CD8-positive, alpha-beta memory T cell (primary cell): ENCODE results near the gene ZNF189. TPM values are rescaled to one million over a fixed set of nuclear protein-coding genes. Genes with fewer than 3 reads are reported as not detected.

Source experiments
- CTCF ChIA-PET: fragments of 350-600 bp; sonication (Branson Sonifier 250); formaldehyde crosslinking; loops from one replicate; lab custom pipeline; 2021; ENCODE audit warnings: antibody characterized with exemption; lab: Charles Lee
- POLR2A ChIA-PET: fragments of 350-600 bp; sonication (Branson Sonifier 250); formaldehyde crosslinking; loops from one replicate; lab custom pipeline; 2021; ENCODE audit warnings: antibody characterized with exemption; lab: Charles Lee
- DNase-seq, 5 donors: peaks; one replicate each; pipeline versions ENCODE4 v3.0.0 to v3.0.0-alpha.2; 2020 to 2022; ENCODE audit warnings: mixed read lengths in 1 of 5
- H3K27ac ChIP-seq: one replicate; pipeline ENCODE4 v1.7.0; 2013; ENCODE audit warnings: low read depth, mild to moderate bottlenecking, low read length, moderate library complexity
- H3K27me3 ChIP-seq: 2 replicates; pipeline ENCODE4 v1.7.0; 2013; ENCODE audit warnings: low read length, mild to moderate bottlenecking; ENCODE audit not compliant: insufficient read depth, poor library complexity, severe bottlenecking
- H3K36me3 ChIP-seq: 2 replicates; pipeline ENCODE4 v1.7.0; 2013; ENCODE audit warnings: mild to moderate bottlenecking, low read length, moderate library complexity; ENCODE audit not compliant: insufficient read depth
- H3K4me1 ChIP-seq: 2 replicates; pipeline ENCODE4 v1.7.0; 2013; ENCODE audit warnings: mild to moderate bottlenecking, low read length, moderate library complexity; ENCODE audit not compliant: insufficient read depth
- H3K4me3 ChIP-seq: 2 replicates; pipeline ENCODE4 v1.7.0; 2013; ENCODE audit warnings: mild to moderate bottlenecking, low read length
- H3K9me3 ChIP-seq: 2 replicates; pipeline ENCODE4 v1.7.0; 2013; ENCODE audit warnings: mild to moderate bottlenecking, low read length
- H3K27ac Mint-ChIP-seq, 8 donors: one replicate each; pipeline ENCODE4 v1.8.0; 2020 to 2021; ENCODE audit warnings: mixed read lengths in 8 of 8, mild to moderate bottlenecking in 6 of 8, inconsistent platforms in 3 of 8, moderate library complexity in 3 of 8
- H3K27me3 Mint-ChIP-seq, 2 donors: one replicate each; pipeline ENCODE4 v1.8.0; 2020 to 2021; ENCODE audit warnings: mixed read lengths in 2 of 2, mild to moderate bottlenecking in 1 of 2, moderate library complexity in 1 of 2
- H3K36me3 Mint-ChIP-seq, 3 donors: one replicate each; pipeline ENCODE4 v1.8.0; 2020 to 2021; ENCODE audit warnings: mixed read lengths in 3 of 3, inconsistent platforms in 1 of 3, mild to moderate bottlenecking in 1 of 3
- H3K4me1 Mint-ChIP-seq, 3 donors: one replicate each; pipeline ENCODE4 v1.8.0; 2020 to 2021; ENCODE audit warnings: mixed read lengths in 3 of 3, inconsistent platforms in 1 of 3, mild to moderate bottlenecking in 1 of 3
- H3K4me3 Mint-ChIP-seq, 7 donors: one replicate each; pipeline ENCODE4 v1.8.0; 2020 to 2021; ENCODE audit warnings: mixed read lengths in 7 of 7, mild to moderate bottlenecking in 6 of 7, moderate library complexity in 4 of 7, inconsistent platforms in 2 of 7
- H3K9me3 Mint-ChIP-seq, 5 donors: one replicate each; pipeline ENCODE4 v1.8.0; 2020 to 2022; ENCODE audit warnings: mixed read lengths in 5 of 5, mild to moderate bottlenecking in 3 of 5, moderate library complexity in 2 of 5, inconsistent platforms in 1 of 5
- polyA plus RNA-seq: library from polyadenylated mRNA; unstranded; fragments of 300-500 nt; fragmentation: Illumina TruSeq; gene quantifications from one replicate; pipeline ENCODE4 v1.2.3, GENCODE V29; 2021
- total RNA-seq, 2 experiments: library from RNA; stranded (reverse); gene quantifications; one replicate each; pipeline ENCODE4 v1.2.3, GENCODE V29; 2021

Gene ZNF189
- total RNA-seq (1 to 10 TPM; 9.7 to 9.9 TPM), polyA plus RNA-seq (2.9 TPM)

DNA sequence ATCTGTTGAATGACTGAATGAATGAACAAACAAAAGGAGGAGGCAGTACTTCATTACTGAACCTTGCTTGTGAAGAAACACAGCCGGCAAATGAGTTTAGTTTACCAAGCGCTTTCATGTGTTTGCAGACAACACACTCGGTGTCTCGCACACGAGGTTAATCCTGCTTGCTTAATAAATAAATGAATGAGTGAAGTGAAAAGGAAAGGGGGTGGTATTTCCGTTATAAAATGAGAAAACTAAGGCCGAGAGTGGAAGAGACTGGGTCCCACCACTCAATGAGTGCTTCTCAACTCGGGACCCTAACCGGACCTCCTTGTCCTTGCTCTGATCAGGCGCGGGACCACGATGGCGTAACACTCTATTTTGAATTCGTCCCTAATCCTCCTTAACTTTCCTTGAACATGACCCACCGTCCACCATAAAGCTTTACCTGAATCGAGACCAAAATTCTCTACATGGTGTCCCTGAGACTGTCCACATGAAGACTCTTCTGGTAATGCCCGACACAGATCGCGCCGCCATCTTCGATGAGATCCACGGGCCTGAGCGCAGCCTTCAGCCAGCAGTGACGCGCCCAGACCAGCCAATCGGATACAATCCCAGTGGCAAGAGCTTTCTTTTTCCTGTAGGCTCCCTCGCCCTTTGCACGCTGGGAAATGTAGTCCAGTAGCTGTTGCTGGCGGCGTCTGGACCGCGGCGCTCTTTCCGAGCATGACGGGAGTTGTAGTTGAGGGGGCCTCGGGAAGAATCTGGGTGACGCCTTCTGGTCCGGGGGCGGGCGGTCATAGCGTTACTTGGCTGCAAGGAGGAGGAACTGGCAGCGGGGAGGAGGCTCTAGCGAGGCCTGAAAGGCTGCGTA is at the start of gene ZNF189, which contains the start of gene MRPL50:
Gene ZNF189, plus strand, starts transcription at position 784 of the 862 bp plus-strand sequence. CDS start 306 bp downstream, outside the sequence.
Gene MRPL50, minus strand, starts transcription at position 551 of the 862 bp plus-strand sequence. Its CDS starts 26 bp downstream, at position 525.
- Histone ChIP-seq H3K9me3 (no peaks in the 10 kb centered on the region), H3K27ac (peak within 1 kb of the TSS; percentile 98), H3K27me3 (no peaks in the 10 kb centered on the region), H3K4me3 (peak within 1 kb of the TSS; percentile 93), H3K4me1 (peaks cover 51% of the 10 kb centered on the region), H3K36me3 (peaks cover 23% of the 10 kb centered on the region)
- H3K4me3 Mint-ChIP-seq = peak within 1 kb of the TSS; percentile 96 to 100 (median 98)
- peak; percentile 93 to 98 (median 96) for DNase-seq
- H3K27ac Mint-ChIP-seq = peak within 1 kb of the TSS; percentile 97 to 100 (median 100)
- H3K4me1 Mint-ChIP-seq = peaks cover 76 to 92% (median 90%) of the 10 kb centered on the region in 3 donors
- POLR2A ChIA-PET = interaction anchor here (0.5 to 1.8 kb wide), 5 partner anchors 9 to 172 kb away, joined by 3 to 13 read pairs (median 3); partner anchors contain the start of gene RNF20
- CTCF ChIA-PET = interaction anchor here (0.9 to 1.8 kb wide), 3 partner anchors 10 to 131 kb away, joined by 3 to 6 read pairs (median 6); no protein-coding TSS in a partner anchor
- no peaks in the 10 kb centered on the region for H3K27me3 Mint-ChIP-seq
- H3K9me3 Mint-ChIP-seq = peaks cover 0 to 1% (median 0%) of the 10 kb centered on the region in 5 donors
- H3K36me3 Mint-ChIP-seq = peaks cover 29 to 71% (median 47%) of the 10 kb centered on the region in 3 donors

DNA sequence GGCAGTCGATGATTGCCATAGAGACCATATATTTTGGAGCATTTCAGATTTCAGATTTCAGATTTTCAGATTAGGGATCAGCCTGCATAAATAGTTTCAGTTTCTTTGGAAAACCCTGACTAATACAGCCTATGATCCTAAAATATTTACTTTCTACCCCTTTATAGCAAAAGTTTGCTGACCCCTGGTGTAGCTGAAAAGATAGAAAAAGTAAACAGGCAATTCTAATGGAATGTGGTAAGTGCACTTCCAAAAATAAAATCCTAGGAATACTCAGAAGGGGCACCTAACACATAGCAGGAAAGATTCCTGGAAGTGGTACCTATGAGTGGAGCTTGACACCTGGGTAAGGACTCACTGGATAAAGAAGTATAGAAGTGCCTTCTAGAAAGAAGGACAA is 48.4 kb upstream of the ZNF189 start:
- no peaks in the 10 kb centered on the region for H3K36me3 Mint-ChIP-seq
- DNase-seq = no peak
- no peaks in the 10 kb centered on the region for H3K4me1 Mint-ChIP-seq
- no peak overlapping the region for H3K27ac ChIP-seq
- peak overlapping the region in 1 of 8 donors; percentile 46 for H3K27ac Mint-ChIP-seq
- peaks cover 0 to 2% (median 0%) of the 10 kb centered on the region in 5 donors for H3K9me3 Mint-ChIP-seq
- H3K27me3 ChIP-seq = no peaks in the 10 kb centered on the region
- no peak overlapping the region for H3K4me3 Mint-ChIP-seq
- no peaks in the 10 kb centered on the region for H3K4me1 ChIP-seq
- no peak overlapping the region for H3K4me3 ChIP-seq
- CTCF ChIA-PET = no interaction called here
- H3K27me3 Mint-ChIP-seq = peaks cover 11 to 14% of the 10 kb centered on the region in 2 donors
- H3K36me3 ChIP-seq = no peaks in the 10 kb centered on the region
- H3K9me3 ChIP-seq = no peaks in the 10 kb centered on the region
- POLR2A ChIA-PET = no interaction called here

DNA sequence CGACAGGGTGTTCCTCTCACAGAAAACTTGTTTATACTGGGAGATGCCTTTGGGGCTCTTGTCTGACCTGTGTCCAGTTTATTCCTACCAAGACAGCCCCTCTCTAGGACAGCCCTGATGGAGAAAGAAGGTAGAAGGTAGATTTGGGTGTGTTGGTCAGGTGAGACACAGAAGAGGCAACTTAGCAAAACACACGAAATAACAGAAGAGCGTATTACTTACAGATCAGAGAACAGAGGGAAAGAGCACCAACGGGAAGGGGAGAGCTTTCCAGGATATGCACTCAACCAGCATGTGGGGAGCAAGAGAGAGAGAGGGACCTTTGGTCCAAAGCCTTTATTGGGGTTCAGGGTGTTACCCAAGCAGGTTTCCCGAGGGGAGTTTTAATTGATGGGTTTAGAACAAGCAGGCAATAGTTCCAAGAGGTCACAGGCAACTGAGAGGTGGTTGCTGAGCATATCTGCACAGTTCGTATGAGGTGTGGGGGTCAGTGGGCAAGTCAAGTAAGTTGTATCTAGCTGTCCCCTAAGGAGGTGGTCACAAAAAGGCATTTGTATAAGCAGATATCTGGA is 45.7 kb upstream of the ZNF189 start:
- Histone ChIP-seq H3K27me3 (no peaks in the 10 kb centered on the region), H3K4me3 (no peak overlapping the region), H3K4me1 (no peaks in the 10 kb centered on the region), H3K27ac (no peak overlapping the region), H3K9me3 (no peaks in the 10 kb centered on the region), H3K36me3 (no peaks in the 10 kb centered on the region)
- no peak overlapping the region for H3K4me3 Mint-ChIP-seq
- ChIA-PET CTCF (no interaction called here), POLR2A (no interaction called here)
- no peak for DNase-seq
- H3K27me3 Mint-ChIP-seq = peaks cover 8 to 9% of the 10 kb centered on the region in 2 donors
- no peak overlapping the region for H3K27ac Mint-ChIP-seq
- H3K9me3 Mint-ChIP-seq = peaks cover 0 to 3% (median 0%) of the 10 kb centered on the region in 5 donors
- H3K36me3 Mint-ChIP-seq = no peaks in the 10 kb centered on the region
- H3K4me1 Mint-ChIP-seq = no peaks in the 10 kb centered on the region

DNA sequence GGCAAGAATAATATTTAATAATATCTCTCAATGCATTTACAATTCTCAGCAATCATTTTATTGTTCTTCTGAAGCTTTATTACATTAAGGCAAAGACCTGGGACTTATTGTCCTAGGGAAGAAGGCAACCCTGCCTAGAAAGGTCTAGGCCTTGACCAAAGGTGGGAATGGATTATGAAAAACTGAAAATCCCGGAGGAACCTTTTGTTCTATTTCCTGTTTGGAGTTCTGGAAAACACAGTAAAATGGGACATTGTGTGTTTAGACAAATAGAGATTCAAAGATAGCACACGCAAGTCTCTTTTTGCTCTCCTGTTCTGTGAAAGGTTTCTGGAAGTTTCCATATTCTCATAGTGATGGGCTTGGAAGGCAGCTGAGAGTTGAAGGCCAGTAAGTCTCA is 45.0 kb upstream of the ZNF189 start:
- H3K9me3 ChIP-seq = no peaks in the 10 kb centered on the region
- ChIA-PET POLR2A (no interaction called here), CTCF (no interaction called here)
- no peak overlapping the region for H3K4me3 Mint-ChIP-seq
- no peak overlapping the region for H3K27ac ChIP-seq
- peaks cover 0 to 3% (median 0%) of the 10 kb centered on the region in 5 donors for H3K9me3 Mint-ChIP-seq
- H3K36me3 ChIP-seq = no peaks in the 10 kb centered on the region
- DNase-seq = no peak
- H3K27me3 Mint-ChIP-seq = peaks cover 8 to 9% of the 10 kb centered on the region in 2 donors
- no peaks in the 10 kb centered on the region for H3K27me3 ChIP-seq
- H3K4me1 Mint-ChIP-seq = no peaks in the 10 kb centered on the region
- no peaks in the 10 kb centered on the region for H3K36me3 Mint-ChIP-seq
- no peaks in the 10 kb centered on the region for H3K4me1 ChIP-seq
- H3K27ac Mint-ChIP-seq = no peak overlapping the region
- no peak overlapping the region for H3K4me3 ChIP-seq

DNA sequence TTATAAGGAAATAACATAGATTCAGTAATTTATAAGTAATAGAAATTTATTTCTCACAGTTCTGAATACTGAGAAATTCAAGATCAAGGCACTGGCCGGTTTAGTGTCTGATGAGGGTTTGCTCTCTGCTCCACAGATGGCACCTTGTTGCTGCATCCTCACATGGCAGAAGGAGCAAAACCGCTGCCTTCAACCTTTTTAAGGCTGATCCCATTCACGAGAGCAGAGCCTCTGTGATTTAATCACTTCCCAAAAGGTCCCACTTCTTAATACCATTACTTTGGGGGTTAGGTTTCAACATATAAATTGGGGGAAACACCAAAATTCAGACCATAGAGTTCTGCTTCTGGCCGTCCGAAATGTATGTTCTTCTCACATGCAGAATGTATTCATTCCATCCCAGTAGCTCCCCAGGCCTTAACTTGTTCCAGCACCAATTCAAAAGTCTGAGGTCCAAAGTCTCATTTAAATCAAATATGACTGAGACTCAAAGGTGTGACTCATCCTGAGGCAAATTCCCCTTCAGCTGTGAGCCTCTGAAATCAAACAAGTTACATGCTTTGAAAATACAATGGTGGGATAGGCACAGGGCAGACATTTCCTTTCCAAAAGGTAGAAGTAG is 44.4 kb upstream of the ZNF189 start:
- Mint-ChIP-seq H3K36me3 (no peaks in the 10 kb centered on the region), H3K4me3 (no peak overlapping the region), H3K9me3 (peaks cover 0 to 3% (median 0%) of the 10 kb centered on the region in 5 donors), H3K27ac (no peak overlapping the region), H3K4me1 (no peaks in the 10 kb centered on the region), H3K27me3 (peaks cover 8 to 9% of the 10 kb centered on the region in 2 donors)
- Histone ChIP-seq H3K4me3 (no peak overlapping the region), H3K27ac (no peak overlapping the region), H3K36me3 (no peaks in the 10 kb centered on the region), H3K4me1 (no peaks in the 10 kb centered on the region), H3K27me3 (no peaks in the 10 kb centered on the region), H3K9me3 (no peaks in the 10 kb centered on the region)
- DNase-seq = no peak
- ChIA-PET POLR2A (no interaction called here), CTCF (no interaction called here)

DNA sequence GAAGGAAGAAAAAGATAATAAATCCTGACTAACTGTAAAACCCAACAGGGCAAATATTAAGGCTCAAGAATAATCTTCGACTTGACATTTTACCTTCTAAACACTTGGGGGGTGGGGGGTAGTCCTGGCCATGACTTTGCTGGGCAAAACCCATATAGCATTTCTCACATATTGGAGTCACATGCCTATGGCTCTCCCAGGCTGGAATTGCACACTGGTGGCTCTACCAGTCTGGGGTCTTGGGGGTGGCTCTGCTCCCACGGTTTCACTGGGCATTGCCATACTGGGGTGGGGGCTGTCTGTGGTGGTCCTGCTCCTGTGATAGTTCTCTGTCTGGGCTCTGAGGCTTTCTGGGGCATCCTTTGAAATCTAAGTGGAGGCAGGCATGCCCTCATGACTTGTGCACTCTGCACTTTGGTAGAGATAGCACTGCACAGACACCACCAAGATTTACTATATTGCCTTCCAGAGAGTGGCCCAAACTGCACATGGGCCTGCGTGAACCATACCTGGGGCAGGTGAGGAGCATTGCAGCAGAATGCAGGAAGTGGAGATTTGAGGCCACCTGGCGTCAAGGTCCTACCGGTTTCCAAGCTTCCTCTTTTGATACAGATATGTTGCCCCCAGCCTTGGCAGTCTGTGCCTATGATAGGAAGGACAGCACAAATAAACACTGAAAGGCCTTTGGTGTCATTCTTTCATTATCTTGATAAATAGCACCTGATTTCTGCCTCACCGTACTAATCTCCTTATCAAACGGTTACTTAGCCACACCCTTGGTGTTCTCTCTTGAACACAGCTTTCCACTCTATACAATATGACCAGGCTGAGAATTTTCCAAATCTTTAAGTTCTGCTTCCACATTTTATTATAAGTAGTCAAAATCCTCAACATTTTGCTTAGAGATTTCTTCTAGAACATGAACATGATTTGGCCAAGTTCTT is 43.6 kb upstream of the ZNF189 start:
- Mint-ChIP-seq H3K4me3 (no peak overlapping the region), H3K27me3 (peaks cover 8 to 9% of the 10 kb centered on the region in 2 donors), H3K27ac (no peak overlapping the region), H3K4me1 (no peaks in the 10 kb centered on the region), H3K36me3 (no peaks in the 10 kb centered on the region), H3K9me3 (peaks cover 0 to 3% (median 0%) of the 10 kb centered on the region in 5 donors)
- H3K4me3 ChIP-seq = no peak overlapping the region
- H3K27me3 ChIP-seq = no peaks in the 10 kb centered on the region
- ChIA-PET CTCF (no interaction called here), POLR2A (no interaction called here)
- no peak overlapping the region for H3K27ac ChIP-seq
- no peaks in the 10 kb centered on the region for H3K9me3 ChIP-seq
- H3K36me3 ChIP-seq = no peaks in the 10 kb centered on the region
- no peaks in the 10 kb centered on the region for H3K4me1 ChIP-seq
- DNase-seq = no peak

DNA sequence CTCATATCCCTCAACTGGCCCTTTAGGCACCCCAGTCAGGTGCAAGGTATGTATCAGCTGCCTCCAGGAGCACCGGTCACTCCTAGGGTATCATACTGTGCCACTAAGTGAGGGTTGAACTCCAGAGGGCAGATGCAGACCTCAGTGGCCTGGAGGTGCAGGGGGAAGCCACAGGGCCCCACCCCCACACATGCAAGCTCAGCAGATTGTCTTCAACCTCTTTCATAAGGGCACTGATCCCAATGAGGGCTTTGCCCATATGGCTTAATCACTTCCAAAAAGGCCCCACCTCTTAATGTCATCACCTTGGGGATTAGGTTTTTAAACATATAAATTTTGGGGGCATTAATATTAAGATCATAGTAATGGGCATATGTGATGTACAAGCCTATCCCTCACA is 42.0 kb upstream of the ZNF189 start:
- H3K27me3 Mint-ChIP-seq = peaks cover 8 to 9% of the 10 kb centered on the region in 2 donors
- POLR2A ChIA-PET = no interaction called here

More for the DNA sequence above, 42.0 kb upstream of the ZNF189 start:
- H3K9me3 ChIP-seq = no peaks in the 10 kb centered on the region
- Mint-ChIP-seq H3K27ac (no peak overlapping the region), H3K9me3 (peaks cover 0 to 3% (median 0%) of the 10 kb centered on the region in 5 donors), H3K36me3 (no peaks in the 10 kb centered on the region), H3K4me3 (no peak overlapping the region), H3K4me1 (no peaks in the 10 kb centered on the region)
- H3K27ac ChIP-seq = no peak overlapping the region
- no peaks in the 10 kb centered on the region for H3K36me3 ChIP-seq
- no peak for DNase-seq
- H3K27me3 ChIP-seq = no peaks in the 10 kb centered on the region
- CTCF ChIA-PET = no interaction called here
- no peak overlapping the region for H3K4me3 ChIP-seq
- no peaks in the 10 kb centered on the region for H3K4me1 ChIP-seq
